Measurements from ENCODE around the gene PLA1A. TPM values are rescaled to one million over a fixed set of nuclear protein-coding genes. Genes with fewer than 3 reads are reported as not detected.

Gene PLA1A
- total RNA-seq, 2 experiments from 2014 or later, result 0.19 TPM; not detected in 1

GRCh38 chr3:119658994-119659393 is 61.3 kb downstream of the PLA1A start:
- Mint-ChIP-seq H3K4me3 (no peak overlapping the region), H3K27me3 (no peaks in the 10 kb centered on the region), H3K9me3 (no peaks in the 10 kb centered on the region), H3K27ac (no peak overlapping the region), H3K4me1 (peaks cover 21% of the 10 kb centered on the region), H3K36me3 (peaks cover 13% of the 10 kb centered on the region)
- POLR2A ChIA-PET, result no interaction called here
- DNase-seq (no peak), ATAC-seq (ENCODE audit: low read depth) (no peak)

- peaks cover 24% of the 10 kb centered on the region for H3K4me1 Mint-ChIP-seq
- peaks cover 16% of the 10 kb centered on the region for H3K36me3 Mint-ChIP-seq
- no peak overlapping the region for H3K4me3 Mint-ChIP-seq
- POLR2A ChIA-PET, result no interaction called here
- DNase-seq (no peak), ATAC-seq (ENCODE audit: low read depth) (no peak)
- no peaks in the 10 kb centered on the region for H3K9me3 Mint-ChIP-seq
- no peak overlapping the region for H3K27ac Mint-ChIP-seq
- no peaks in the 10 kb centered on the region for H3K27me3 Mint-ChIP-seq
These were observed 62.1 kb downstream of the PLA1A start for GRCh38 chr3:119659606-119660291.

- Mint-ChIP-seq H3K4me3 (no peak within 1 kb of the TSS), H3K9me3 (no peaks in the 10 kb centered on the region), H3K27me3 (no peaks in the 10 kb centered on the region), H3K36me3 (peaks cover 17% of the 10 kb centered on the region), H3K27ac (no peak within 1 kb of the TSS), H3K4me1 (peaks cover 28% of the 10 kb centered on the region)
- POLR2A ChIA-PET, result no interaction called here
- no peak for ATAC-seq (ENCODE audit: low read depth)
- DNase-seq, result no peak
These were observed 63.1 kb downstream of the PLA1A start, which contains the start of gene POPDC2 for GRCh38 chr3:119660474-119661440. TSS of gene POPDC2 (minus strand) at chr3:119660589. CDS start at chr3:119660423, 166 bp downstream.

- POLR2A ChIA-PET, result interaction anchor here (1.0 to 1.4 kb wide), 2 partner anchors 13 to 83 kb away, joined by 3 to 4 read pairs; no protein-coding TSS in a partner anchor
- no peak overlapping the region for H3K27ac Mint-ChIP-seq
- ATAC-seq (ENCODE audit: low read depth) (no peak), DNase-seq (no peak)
- no peaks in the 10 kb centered on the region for H3K9me3 Mint-ChIP-seq
- no peak overlapping the region for H3K4me3 Mint-ChIP-seq
- H3K27me3 Mint-ChIP-seq, result no peaks in the 10 kb centered on the region
- peaks cover 20% of the 10 kb centered on the region for H3K36me3 Mint-ChIP-seq
- peaks cover 20% of the 10 kb centered on the region for H3K4me1 Mint-ChIP-seq
These were observed 65.1 kb downstream of the PLA1A start for GRCh38 chr3:119662604-119663373.

- ATAC-seq (ENCODE audit: low read depth) (no peak), DNase-seq (no peak)
- Mint-ChIP-seq H3K4me1 (peaks cover 14% of the 10 kb centered on the region), H3K36me3 (peaks cover 20% of the 10 kb centered on the region), H3K27ac (no peak overlapping the region), H3K9me3 (no peaks in the 10 kb centered on the region), H3K27me3 (no peaks in the 10 kb centered on the region), H3K4me3 (no peak overlapping the region)
- POLR2A ChIA-PET, result interaction anchor here (1.0 to 1.4 kb wide), 4 partner anchors 9 to 84 kb away, joined by 3 to 4 read pairs (median 4); partner anchors contain the start of gene COX17
These were observed 66.2 kb downstream of the PLA1A start for GRCh38 chr3:119663885-119664284.

- ATAC-seq (ENCODE audit: low read depth) (no peak), DNase-seq (no peak)
- Mint-ChIP-seq H3K4me3 (no peak overlapping the region), H3K27ac (no peak overlapping the region), H3K4me1 (peaks cover 14% of the 10 kb centered on the region), H3K36me3 (peaks cover 22% of the 10 kb centered on the region), H3K27me3 (no peaks in the 10 kb centered on the region), H3K9me3 (no peaks in the 10 kb centered on the region)
- POLR2A ChIA-PET, result interaction anchor here (1.0 to 1.3 kb wide), 2 partner anchors 8 to 13 kb away, joined by 3 to 4 read pairs; partner anchors contain the start of gene COX17
These were observed 66.7 kb downstream of the PLA1A start for GRCh38 chr3:119664370-119664769.

GRCh38 chr3:119664850-119665379 is 67.2 kb downstream of the PLA1A start:
- Mint-ChIP-seq H3K9me3 (no peaks in the 10 kb centered on the region), H3K27me3 (no peaks in the 10 kb centered on the region), H3K4me1 (peaks cover 8% of the 10 kb centered on the region), H3K36me3 (peaks cover 24% of the 10 kb centered on the region), H3K4me3 (no peak overlapping the region), H3K27ac (peak overlapping the region; percentile 66)
- DNase-seq (no peak), ATAC-seq (ENCODE audit: low read depth) (no peak)
- POLR2A ChIA-PET, result interaction anchor here (1.0 to 1.3 kb wide), 2 partner anchors 8 to 13 kb away, joined by 3 to 4 read pairs; partner anchors contain the start of gene COX17

GRCh38 chr3:119665954-119666559 is 68.4 kb downstream of the PLA1A start:
- H3K9me3 Mint-ChIP-seq, result no peaks in the 10 kb centered on the region
- no peak overlapping the region for H3K4me3 Mint-ChIP-seq
- H3K27ac Mint-ChIP-seq, result no peak overlapping the region
- no peak for DNase-seq
- POLR2A ChIA-PET, result interaction anchor here (0.5 kb wide), 1 partner anchor 148 kb away, joined by 5 read pairs; no protein-coding TSS in a partner anchor
- peaks cover 23% of the 10 kb centered on the region for H3K36me3 Mint-ChIP-seq
- no peak for ATAC-seq (ENCODE audit: low read depth)
- H3K27me3 Mint-ChIP-seq, result no peaks in the 10 kb centered on the region
- H3K4me1 Mint-ChIP-seq, result peaks cover 9% of the 10 kb centered on the region

- Mint-ChIP-seq H3K4me3 (no peak overlapping the region), H3K4me1 (peaks cover 8% of the 10 kb centered on the region), H3K27ac (no peak overlapping the region), H3K27me3 (no peaks in the 10 kb centered on the region), H3K36me3 (peaks cover 32% of the 10 kb centered on the region), H3K9me3 (no peaks in the 10 kb centered on the region)
- ATAC-seq (ENCODE audit: low read depth) (no peak), DNase-seq (no peak)
- POLR2A ChIA-PET, result interaction anchor here (0.6 kb wide), 1 partner anchor 14 kb away, joined by 3 read pairs; no protein-coding TSS in a partner anchor
These were observed 72.4 kb downstream of the PLA1A start for GRCh38 chr3:119669906-119670570.

- DNase-seq (no peak), ATAC-seq (ENCODE audit: low read depth) (no peak)
- peaks cover 27% of the 10 kb centered on the region for H3K36me3 Mint-ChIP-seq
- POLR2A ChIA-PET, result interaction anchor here (1.1 to 1.2 kb wide), 2 partner anchors 9 to 174 kb away, joined by 4 read pairs; partner anchors contain the start of gene TIMMDC1
- H3K4me1 Mint-ChIP-seq, result peaks cover 30% of the 10 kb centered on the region
- H3K4me3 Mint-ChIP-seq, result no peak overlapping the region
- H3K27ac Mint-ChIP-seq, result no peak overlapping the region
- no peaks in the 10 kb centered on the region for H3K27me3 Mint-ChIP-seq
- H3K9me3 Mint-ChIP-seq, result no peaks in the 10 kb centered on the region
These were observed 75.1 kb downstream of the PLA1A start for GRCh38 chr3:119672776-119673175.

- POLR2A ChIA-PET, result no interaction called here
- ATAC-seq (ENCODE audit: low read depth) (no peak), DNase-seq (no peak)
- no peak overlapping the region for H3K27ac Mint-ChIP-seq
- no peak overlapping the region for H3K4me3 Mint-ChIP-seq
- H3K27me3 Mint-ChIP-seq, result no peaks in the 10 kb centered on the region
- peaks cover 27% of the 10 kb centered on the region for H3K36me3 Mint-ChIP-seq
- H3K4me1 Mint-ChIP-seq, result peaks cover 31% of the 10 kb centered on the region
- no peaks in the 10 kb centered on the region for H3K9me3 Mint-ChIP-seq
These were observed 76.2 kb downstream of the PLA1A start for GRCh38 chr3:119673875-119674274.
